Stimulated activated CD4-positive, alpha-beta T cell treated with anti-CD3 and anti-CD28 coated beads, Interleukin-1b, Interleukin-23, amount 100 ng/mL, for 1 hour (primary cell): ENCODE results near the gene RHOC.

Source experiments
- DNase-seq, 2 donors: peaks; one replicate each; pipeline ENCODE4 v3.0.0-alpha.2; 2020; ENCODE audit warnings: low read depth in 2 of 2

The RHOC gene

GRCh38 chr1:112717263-112717873 is 10.4 kb upstream of the RHOC start:
- no peak for DNase-seq

DNA sequence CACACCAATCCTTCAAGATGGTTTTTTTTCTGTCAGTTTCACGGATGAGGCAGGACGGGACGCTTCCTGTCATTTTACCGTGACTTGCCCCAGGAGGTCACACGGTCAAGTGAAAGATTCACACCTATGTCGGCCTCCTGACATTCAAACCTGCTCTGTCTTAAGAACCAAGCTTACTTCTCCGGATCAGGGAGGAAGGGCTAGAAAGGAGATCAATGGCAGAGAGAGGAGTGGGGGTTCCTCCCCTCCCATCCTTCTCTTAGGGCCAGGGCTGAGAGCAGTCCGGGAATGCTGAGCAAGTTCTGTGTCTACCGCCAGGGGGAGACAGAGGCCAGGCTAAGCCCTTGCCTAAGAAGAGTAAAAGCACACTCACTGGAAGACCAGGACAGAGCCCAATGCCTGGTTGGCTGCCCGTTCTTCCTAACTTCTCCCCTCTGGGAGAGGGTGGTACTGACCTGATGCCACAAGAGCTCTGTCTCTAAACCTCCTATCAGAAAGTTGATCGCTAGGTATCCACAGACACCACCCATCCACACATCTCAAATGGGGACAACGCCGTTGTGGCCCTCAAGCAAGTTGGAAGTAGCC is 9.3 kb upstream of the RHOC start:
- DNase-seq, result peak; percentile 54 to 67

DNA sequence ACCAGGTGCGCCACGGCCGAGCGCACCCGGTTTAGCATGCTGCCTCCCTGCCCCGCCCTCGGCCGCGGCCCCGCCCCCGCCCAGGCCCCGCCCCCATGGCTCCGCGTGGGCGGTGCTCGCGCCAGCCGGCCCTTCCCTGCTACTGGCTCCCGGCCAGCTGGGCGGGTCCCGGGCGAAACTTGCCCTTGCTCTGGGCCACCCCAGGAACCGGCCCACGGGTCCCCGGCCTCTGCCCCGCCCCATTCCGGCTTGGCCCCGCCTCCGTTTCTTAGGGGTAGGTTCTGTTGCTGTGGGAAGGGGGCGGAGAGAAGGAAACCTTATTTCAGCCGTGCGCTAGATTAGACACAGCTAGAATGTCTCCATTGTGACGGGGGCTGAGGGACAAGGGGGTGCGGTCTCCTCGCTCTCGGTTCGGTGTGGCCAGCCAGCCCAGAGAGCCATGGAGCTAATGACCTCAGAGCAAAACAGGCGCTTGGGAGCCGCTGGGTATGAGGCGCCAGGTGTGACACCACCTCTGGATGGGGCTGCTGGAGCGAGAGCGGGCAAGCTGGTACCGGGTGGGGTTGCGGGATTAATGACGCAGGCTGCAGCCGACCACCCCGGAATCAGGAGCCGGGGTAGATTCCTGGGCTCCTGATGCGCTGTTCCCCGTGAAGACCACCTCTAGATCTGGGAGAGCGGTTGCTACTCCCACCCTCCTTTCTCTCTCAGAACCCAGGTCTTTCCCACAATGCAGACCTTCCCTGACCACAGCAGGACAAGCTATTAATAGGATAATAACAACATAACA is 8.5 kb upstream of the RHOC start, which contains the start of gene PPM1J:
Gene PPM1J, minus strand, starts transcription at position 69 of the 790 bp plus-strand sequence. Its CDS starts 31 bp downstream, at position 38.
- DNase-seq, result peak; percentile 88 to 94

DNA sequence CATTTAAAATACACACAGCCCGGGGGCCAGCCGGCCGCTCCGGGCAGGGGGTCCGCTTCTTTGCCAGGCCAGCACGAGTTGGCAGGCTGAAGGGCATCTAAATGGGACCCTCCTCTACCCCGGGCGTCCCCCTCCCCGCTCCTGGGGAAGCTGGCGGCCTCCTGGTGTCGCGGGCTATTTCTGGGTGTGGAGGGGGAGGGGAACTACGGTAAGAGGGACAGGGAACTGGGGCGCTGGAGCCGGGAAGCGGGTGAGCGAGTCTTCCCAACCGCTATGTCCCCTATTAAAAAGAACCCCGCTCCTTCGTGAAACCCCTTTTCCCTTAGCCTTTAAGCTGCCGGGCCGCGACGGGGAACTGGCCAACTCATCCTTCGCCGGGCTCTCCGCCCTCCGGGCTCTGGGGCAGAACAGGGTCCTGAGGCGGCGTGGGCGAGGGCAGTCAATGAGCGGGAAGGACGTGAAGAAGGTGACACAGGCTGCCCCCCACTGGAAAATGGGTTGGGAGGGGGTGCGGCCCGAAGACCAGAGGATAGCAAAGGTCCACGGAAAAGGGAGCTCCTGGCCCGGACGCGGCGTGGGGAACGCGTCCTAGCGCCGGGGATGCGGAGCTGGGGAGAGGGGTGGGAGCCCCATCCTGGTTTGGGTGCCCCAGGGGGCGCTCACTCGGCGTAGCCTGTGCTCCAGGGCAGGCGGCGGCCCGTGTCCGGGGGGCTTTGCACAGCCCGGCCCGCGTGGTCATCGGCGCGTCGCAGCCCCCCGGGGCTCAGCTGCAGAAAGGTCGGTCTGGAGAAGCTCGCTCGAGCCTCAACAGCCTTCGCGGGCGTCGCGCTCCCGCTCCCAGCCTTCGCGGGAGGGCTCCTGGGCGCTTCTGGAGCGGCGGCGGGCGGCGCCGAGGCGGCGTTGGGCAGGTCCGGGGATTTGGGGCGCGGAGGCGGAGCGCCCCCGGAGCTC is 7.7 kb upstream of the RHOC start:
- no peak for DNase-seq

DNA sequence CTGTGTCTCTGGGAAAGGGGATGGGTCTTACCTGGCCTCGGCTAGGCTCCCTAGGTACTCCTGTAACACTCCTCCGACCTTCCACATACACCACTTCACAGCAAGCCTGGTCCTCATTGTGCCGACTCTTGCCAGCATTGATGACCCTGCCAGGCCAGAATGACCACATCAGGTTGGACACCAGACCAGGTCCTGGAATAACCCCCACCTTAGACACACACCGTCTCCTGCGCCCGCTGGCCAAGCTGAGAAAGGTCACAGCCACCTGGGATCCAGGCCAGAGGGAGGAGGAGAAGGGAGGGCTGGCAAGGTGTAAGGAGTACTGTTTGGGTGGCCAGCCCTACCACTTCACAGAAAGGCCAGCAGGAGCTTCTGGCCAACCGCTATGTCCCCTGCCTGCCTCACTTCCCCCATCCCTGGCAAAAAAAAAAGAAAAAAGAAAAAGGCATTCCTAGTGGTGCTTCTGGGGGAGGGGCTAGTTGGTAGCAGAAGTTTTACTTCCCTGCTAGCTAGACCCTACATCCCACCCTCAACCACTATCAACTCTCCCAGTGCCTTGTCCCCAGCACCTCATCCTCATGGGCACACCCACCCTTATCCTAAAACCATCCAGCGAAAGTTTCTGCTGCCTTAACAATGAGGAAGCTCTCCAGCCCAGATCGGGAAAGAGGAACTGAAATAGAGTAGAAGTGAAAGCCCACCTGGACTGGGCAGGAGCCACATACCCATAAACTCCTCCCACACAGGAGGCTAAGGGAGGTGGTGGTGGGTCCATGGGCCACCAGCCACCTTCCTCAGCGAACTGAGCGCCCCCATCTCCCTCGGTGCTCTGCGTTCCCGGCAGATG is 6.8 kb upstream of the RHOC start:
- DNase-seq, result no peak

DNA sequence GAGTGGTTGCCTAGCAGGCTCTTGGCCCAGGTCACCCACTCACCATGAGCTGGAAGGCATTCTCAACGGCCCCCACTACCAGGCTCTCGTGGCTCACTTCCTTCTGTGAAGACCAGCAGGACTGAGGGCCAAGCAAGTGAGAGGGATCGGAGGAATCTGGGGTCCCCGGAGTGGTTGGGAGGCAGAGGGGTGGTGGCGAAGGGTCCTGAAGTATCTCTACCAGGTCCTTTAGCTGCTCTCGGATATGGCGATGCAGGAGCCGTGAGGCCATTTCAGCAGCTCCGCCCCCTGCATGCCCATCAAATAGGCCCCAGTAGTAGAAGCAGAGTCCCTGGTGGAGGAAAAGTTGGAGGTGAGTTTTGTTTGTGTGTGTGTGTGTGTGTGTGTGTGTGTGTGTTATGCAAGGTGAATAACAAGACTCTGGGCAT is 5.8 kb upstream of the RHOC start:
- no peak for DNase-seq

DNA sequence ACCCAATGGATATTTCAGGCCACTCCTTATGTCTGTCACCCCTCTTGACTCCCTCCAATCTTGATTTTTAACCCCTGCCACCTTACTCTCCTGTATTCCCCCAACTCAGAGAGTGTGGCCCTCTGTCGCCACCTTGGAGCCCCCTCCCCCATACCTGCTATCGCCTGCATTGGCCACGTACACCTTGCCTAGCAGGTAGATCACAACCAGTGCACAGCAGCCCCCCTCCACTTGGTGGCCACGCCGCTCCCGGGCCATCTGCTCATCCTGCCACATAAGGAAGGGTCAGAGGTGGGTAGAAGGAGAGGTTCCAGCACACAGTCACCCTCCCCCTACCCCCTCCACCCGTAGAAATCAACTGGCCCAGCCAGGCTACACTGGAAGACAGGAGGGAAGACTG is 5.3 kb upstream of the RHOC start:
- no peak for DNase-seq

DNA sequence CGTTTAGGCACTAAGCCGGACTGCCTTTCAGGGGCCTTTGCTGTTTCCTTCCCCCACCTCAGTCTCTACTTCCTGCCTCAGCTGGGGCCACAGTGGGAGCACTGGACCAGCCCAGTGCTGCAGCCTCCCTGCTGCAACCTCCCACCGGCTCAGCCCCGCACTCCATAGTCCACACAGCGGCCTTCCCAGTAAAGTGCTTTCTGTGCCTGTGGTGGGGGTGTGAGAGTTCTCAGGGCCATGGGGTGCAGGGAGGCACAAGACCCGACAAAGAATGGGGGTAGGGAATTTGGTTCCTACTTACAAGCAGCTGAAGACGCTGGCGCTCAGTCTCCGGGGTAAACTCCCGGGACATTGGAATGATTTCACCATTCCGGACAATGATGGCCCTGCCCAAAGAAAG is 4.7 kb upstream of the RHOC start:
- no peak for DNase-seq

GRCh38 chr1:112711041-112711440 is 4.1 kb upstream of the RHOC start:
- no peak for DNase-seq

DNA sequence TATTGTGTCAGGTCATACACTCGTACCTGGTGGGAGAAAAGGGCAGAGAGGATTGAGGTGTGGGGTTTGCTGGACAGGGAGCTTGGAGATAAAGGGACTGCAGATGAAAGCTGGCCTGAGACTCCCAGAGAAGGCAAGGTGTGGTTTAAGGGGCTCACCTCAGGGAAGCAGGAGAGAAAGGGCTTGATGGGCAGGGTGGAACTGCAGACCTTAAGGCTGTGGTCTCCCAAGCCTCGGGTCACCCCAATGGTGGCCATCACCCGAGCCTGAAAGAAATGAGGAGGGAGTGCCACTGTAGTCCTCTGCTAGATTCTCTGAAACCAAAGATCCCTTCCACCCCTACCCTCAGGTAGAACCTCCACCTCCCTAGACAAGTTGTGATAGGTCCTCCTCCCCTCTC is 3.7 kb upstream of the RHOC start:
- no peak for DNase-seq

GRCh38 chr1:112710159-112710558 is 3.2 kb upstream of the RHOC start:
- DNase-seq, result no peak

DNA sequence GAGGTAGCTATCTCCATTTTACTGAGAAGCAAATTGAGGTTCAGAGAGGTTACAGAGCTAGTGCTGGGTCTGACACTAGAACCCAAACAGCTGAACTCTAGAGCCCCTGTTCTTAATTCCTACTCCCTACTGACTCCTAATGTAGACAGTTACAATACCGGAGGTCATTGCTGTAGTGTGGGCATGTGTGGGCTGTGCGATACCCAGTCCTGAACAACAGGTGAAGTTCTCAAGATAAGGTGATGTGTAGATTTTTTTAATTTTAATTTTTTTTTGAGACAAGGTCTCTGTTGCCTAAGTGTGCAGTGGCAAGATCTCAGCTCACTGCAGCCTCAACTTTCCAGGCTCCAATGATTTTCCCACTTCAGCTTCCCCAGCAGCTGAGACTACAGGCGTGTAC is 1.6 kb upstream of the RHOC start:
- DNase-seq, result no peak

DNA sequence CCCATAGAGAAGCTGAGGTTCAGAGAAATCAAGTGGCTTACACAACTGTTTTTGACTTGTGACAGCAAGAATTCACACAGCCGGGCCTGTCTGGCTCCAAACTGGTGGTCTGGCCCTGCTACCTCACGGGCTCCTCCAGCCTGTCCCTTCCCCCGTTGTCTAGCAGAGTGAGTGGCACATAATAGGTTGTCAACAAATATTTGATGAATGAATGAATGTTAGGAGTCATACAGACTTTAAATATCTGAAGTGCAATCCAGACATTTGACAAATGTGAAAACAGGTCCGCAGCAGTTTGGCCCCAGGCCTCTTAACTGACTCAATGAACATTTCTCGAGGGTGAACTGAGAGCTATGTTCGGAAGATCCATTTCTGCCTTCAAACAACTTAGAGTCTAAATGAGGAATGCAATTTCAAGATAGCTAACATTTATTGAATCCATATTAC is 1.1 kb upstream of the RHOC start:
- DNase-seq, result no peak

- DNase-seq, result no peak
Measured at GRCh38 chr1:112707221-112708001, 484 bp upstream of the RHOC start.

DNA sequence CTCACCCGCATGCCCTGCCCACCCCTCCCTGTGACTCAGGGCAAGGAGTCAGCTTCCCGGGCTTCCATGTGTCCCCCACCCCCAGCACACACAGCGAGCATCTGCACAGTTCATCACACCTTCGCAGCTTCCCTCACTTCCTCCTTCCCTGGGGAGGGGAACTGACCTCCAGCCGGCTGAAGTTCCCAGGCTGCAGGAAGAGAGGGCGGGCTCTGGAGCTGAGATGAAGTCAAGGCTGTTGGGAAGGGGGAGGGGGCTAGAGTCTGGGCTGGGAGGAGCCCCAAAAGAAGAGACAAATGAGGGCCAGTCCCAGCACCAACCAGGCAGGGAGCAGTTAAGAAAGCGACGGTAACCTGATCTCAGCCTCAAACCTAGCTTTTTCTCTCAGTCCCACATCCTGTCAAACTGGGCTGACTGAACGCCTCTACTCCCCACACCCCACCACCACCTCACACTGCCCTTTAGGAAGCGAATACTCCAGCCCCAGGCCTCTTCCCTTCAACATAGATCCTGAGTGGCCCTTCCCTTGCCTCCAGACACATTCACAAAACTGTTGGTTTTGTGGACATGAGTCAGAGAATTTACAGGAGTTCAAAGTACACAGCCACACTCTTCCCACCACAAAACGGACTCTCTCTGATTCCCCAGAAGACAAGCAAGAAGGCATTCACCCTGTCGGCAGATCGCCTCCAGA is 1.8 kb downstream of the RHOC start:
- no peak for DNase-seq

GRCh38 chr1:112704391-112704933 is 2.5 kb downstream of the RHOC start:
- no peak for DNase-seq

- no peak for DNase-seq
Measured at GRCh38 chr1:112703706-112704105, 3.2 kb downstream of the RHOC start.

DNA sequence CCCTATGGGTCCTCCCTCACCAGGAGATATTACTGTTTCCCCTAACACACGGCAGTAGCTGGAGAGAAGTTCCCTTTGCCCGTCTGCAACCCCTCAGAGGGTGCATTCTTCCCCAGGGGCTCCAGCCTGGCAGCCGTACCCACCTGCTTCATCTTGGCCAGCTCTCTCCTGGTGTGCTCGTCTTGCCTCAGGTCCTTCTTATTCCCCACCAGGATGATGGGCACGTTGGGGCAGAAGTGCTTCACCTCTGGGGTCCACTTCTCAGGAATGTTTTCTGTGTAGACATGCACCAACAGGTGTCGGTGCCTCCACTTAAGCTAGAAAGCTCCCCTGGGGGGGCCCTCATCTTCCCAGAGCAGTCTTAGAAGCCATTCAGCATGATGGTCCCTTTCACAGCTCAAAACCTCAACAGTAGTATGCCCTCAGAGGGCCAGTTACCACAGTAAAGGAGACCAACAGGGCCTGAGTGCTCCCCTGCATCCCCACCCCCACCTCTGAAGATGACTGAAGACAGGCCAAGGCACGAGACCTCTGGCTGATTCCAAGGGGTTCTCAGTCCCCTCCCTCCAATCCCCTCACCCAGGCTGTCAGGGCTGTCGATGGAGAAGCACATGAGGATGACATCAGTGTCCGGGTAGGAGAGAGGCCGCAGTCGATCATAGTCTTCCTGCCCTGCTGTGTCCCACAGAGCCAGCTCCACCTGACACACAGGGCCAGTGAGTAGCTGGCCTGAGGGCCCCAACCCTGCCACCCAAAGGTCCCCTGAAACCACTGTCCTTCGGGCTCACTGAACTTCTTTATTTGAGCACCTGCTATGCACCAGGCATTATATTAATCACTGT is 4.3 kb downstream of the RHOC start:
- no peak for DNase-seq
